Testis (tissue), 2 donors: Measurements from ENCODE around the gene TRMT5.

Experiments used
- POLR2A ChIP-seq: fragments of 450-650 bp; IDR thresholded peaks from one replicate; pipeline ENCODE4 v1.6.1; 2017; ENCODE audit warnings: antibody characterized with exemption, mild to moderate bottlenecking, moderate library complexity
- TF ChIP-seq, protein P1 (sequence below), 3 experiments: fragments of 450-650 bp in 2 of 3; fragments of 200-600 bp in 1 of 3; sonication (generic) in 1 of 3; IDR thresholded peaks; one replicate each; pipeline ENCODE4 v1.5.1; 2016 to 2019; ENCODE audit warnings: antibody characterized with exemption in 3 of 3, mild to moderate bottlenecking in 2 of 3, moderate library complexity in 1 of 3

GRCh38 chr14:61026526-61026925 is 45.6 kb upstream of the TRMT5 start:
- TF ChIP-seq, protein P1, sequence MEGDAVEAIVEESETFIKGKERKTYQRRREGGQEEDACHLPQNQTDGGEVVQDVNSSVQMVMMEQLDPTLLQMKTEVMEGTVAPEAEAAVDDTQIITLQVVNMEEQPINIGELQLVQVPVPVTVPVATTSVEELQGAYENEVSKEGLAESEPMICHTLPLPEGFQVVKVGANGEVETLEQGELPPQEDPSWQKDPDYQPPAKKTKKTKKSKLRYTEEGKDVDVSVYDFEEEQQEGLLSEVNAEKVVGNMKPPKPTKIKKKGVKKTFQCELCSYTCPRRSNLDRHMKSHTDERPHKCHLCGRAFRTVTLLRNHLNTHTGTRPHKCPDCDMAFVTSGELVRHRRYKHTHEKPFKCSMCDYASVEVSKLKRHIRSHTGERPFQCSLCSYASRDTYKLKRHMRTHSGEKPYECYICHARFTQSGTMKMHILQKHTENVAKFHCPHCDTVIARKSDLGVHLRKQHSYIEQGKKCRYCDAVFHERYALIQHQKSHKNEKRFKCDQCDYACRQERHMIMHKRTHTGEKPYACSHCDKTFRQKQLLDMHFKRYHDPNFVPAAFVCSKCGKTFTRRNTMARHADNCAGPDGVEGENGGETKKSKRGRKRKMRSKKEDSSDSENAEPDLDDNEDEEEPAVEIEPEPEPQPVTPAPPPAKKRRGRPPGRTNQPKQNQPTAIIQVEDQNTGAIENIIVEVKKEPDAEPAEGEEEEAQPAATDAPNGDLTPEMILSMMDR (IDR thresholded peaks at IDR 0.05) = no peak
- no peak for TF ChIP-seq POLR2A
